ENCODE data around the gene ZNF100.

GRCh38 chr19:21758296-21758695 is 9.1 kb downstream of the ZNF100 start:
- TF ChIP-seq CTCF (IDR thresholded peaks at IDR 0.05 in 2 of 3, conservative IDR thresholded peaks at IDR 0.05 in 1 of 3; ENCODE audit: insufficient read depth in 2 of 3, low read depth in 1 of 3, low read length in 3 of 3), result 0 out of 6 replicates have a peak, but pooled peaks of 1 of the 3 experiments have one; percentile 20
- no peak for TF ChIP-seq EP300 (IDR thresholded peaks at IDR 0.05; ENCODE audit: low read length)
- TF ChIP-seq NFRKB (IDR thresholded peaks at IDR 0.05; ENCODE audit: low read depth), result no peak
- no peak for TF ChIP-seq SMARCA4 (IDR thresholded peaks at IDR 0.05)
- TF ChIP-seq PTBP1 (IDR thresholded peaks at IDR 0.05; ENCODE audit: low read depth, low read length), result no peak
- no peak for TF ChIP-seq CREM (IDR thresholded peaks at IDR 0.05; ENCODE audit: low read depth)
- no peak for TF ChIP-seq HMGXB4 (CRISPR knock-in tag; IDR thresholded peaks at IDR 0.05)
- TF ChIP-seq NONO (IDR thresholded peaks at IDR 0.05; ENCODE audit: low read depth in 2 of 2, low read length in 1 of 2), result no peak
- no peak for TF ChIP-seq ILK (tag; IDR thresholded peaks at IDR 0.05; ENCODE audit: borderline replicate concordance, low read depth)
- TF ChIP-seq ETV6 (IDR thresholded peaks at IDR 0.05; ENCODE audit: borderline replicate concordance in 1 of 2, low read depth in 2 of 2, low read length in 1 of 2), result no peak
- TF ChIP-seq ETV6 (CRISPR knock-in tag; IDR thresholded peaks at IDR 0.05; ENCODE audit: borderline replicate concordance), result no peak
- no peak for TF ChIP-seq ZNF311 (CRISPR knock-in tag; IDR thresholded peaks at IDR 0.05)
- no peak for TF ChIP-seq POLR2AphosphoS5 (IDR thresholded peaks at IDR 0.05; ENCODE audit: control insufficient read depth, insufficient read depth, low read depth, low read length)
- TF ChIP-seq POLR2AphosphoS2 (IDR thresholded peaks at IDR 0.05; ENCODE audit: low read length), result no peak
- no peak for TF ChIP-seq ZNF24 (IDR thresholded peaks at IDR 0.05)

All from K562 (cell line).